TTC549 (cell line): ENCODE data around the gene ZBTB46.
"Not testable (repeated sequence)": the region's sequence is repeated elsewhere in the genome, so short reads cannot be mapped to it uniquely, and the experiment has no call there.

ENCODE experiments used
- FAIRE-seq: peaks from 2 replicates; lab custom pipeline; 2012; peaks lifted over from hg19 to GRCh38; lab: Jason Lieb, UNC

ZBTB46 gene

GRCh38 chr20:63830841-63831588 lies at the start of gene ZBTB46:
Gene ZBTB46, minus strand, starts transcription at chr20:63831264. Its CDS starts 40,507 bp downstream, at chr20:63790757.
- FAIRE-seq = no peak

GRCh38 chr20:63878899-63879663 lies 48.0 kb upstream of the ZBTB46 start:
- FAIRE-seq = no peak

- no peak for FAIRE-seq
Measured at GRCh38 chr20:63877755-63878470, 46.8 kb upstream of the ZBTB46 start.

GRCh38 chr20:63876489-63877036 lies 45.5 kb upstream of the ZBTB46 start:
- FAIRE-seq = no peak

- FAIRE-seq = not testable (repeated sequence)
Measured at GRCh38 chr20:63874241-63874640, 43.2 kb upstream of the ZBTB46 start.

GRCh38 chr20:63873477-63873971 lies 42.5 kb upstream of the ZBTB46 start:
- no peak for FAIRE-seq

GRCh38 chr20:63868264-63868663 lies 37.2 kb upstream of the ZBTB46 start:
- FAIRE-seq = no peak

- not testable (repeated sequence) for FAIRE-seq
Measured at GRCh38 chr20:63867042-63867441, 36.0 kb upstream of the ZBTB46 start.

- peak; percentile 80 for FAIRE-seq
Measured at GRCh38 chr20:63864978-63865640, 34.0 kb upstream of the ZBTB46 start, which contains the start of gene TPD52L2. Gene TPD52L2, plus strand, starts transcription at chr20:63865270. Its CDS starts 96 bp downstream, at chr20:63865366.

- FAIRE-seq = no peak
Measured at GRCh38 chr20:63864545-63864977, 33.5 kb upstream of the ZBTB46 start.

GRCh38 chr20:63863798-63864544 lies 32.9 kb upstream of the ZBTB46 start:
- FAIRE-seq = no peak

- FAIRE-seq = no peak
Measured at GRCh38 chr20:63863021-63863797, 32.1 kb upstream of the ZBTB46 start.

GRCh38 chr20:63861981-63862901 lies 31.2 kb upstream of the ZBTB46 start:
- no peak for FAIRE-seq

GRCh38 chr20:63861365-63861934 lies 30.4 kb upstream of the ZBTB46 start, which contains the start of gene ABHD16B:
Gene ABHD16B, plus strand, starts transcription at chr20:63861498. Its CDS starts 43 bp downstream, at chr20:63861541.
- no peak for FAIRE-seq

- no peak for FAIRE-seq
Measured at GRCh38 chr20:63860325-63861051, 29.4 kb upstream of the ZBTB46 start.

- no peak for FAIRE-seq
Measured at GRCh38 chr20:63859166-63859699, 28.2 kb upstream of the ZBTB46 start.

GRCh38 chr20:63858393-63859165 lies 27.5 kb upstream of the ZBTB46 start:
- no peak for FAIRE-seq
